Right lobe of liver (tissue), 6 donors: ENCODE results near the gene KASH5. TPM values are rescaled to one million over a fixed set of nuclear protein-coding genes. Genes with fewer than 3 reads are reported as not detected.
A peak's percentile ranks its signal among the peaks of the same experiment; 100 is the strongest.

Experiments
- ATAC-seq, 4 donors: fragments of 200-7000 bp; cut with Tn5 transposase; one replicate each; pipeline ENCODE4 v1.9.1; 2020; ENCODE audit warnings: mild to moderate bottlenecking in 4 of 4, moderate library complexity in 4 of 4
- DNase-seq, 3 donors: peaks; one replicate each; pipeline ENCODE4 v3.0.0-alpha.2; 2020
- H3K27ac ChIP-seq, 3 donors: fragments of 200-600 bp; one replicate each; pipeline ENCODE4 v1.8.0; 2022
- H3K27me3 ChIP-seq, 2 donors: fragments of 200-600 bp; one replicate each; pipeline ENCODE4 v1.8.0; 2022
- H3K36me3 ChIP-seq, 4 donors: fragments of 200-600 bp; sonication (generic) in 1 of 4; one replicate each; pipeline versions ENCODE4 v1.5.1 to v1.8.0; 2017 to 2022; ENCODE audit warnings: control low read depth in 1 of 4
- H3K4me1 ChIP-seq, 4 donors: fragments of 200-600 bp; sonication (generic) in 1 of 4; one replicate each; pipeline versions ENCODE4 v1.5.1 to v1.8.0; 2017 to 2022; ENCODE audit warnings: control low read depth in 1 of 4
- H3K4me3 ChIP-seq, 3 donors: fragments of 200-600 bp; one replicate each; pipeline ENCODE4 v1.8.0; 2022
- H3K9me3 ChIP-seq, 4 donors: fragments of 200-600 bp; sonication (generic) in 1 of 4; one replicate each; pipeline versions ENCODE4 v1.5.1 to v1.8.0; 2017 to 2022; ENCODE audit warnings: control low read depth in 1 of 4
- POLR2A ChIP-seq: fragments of 450-650 bp; IDR thresholded peaks from one replicate; pipeline ENCODE4 v1.6.1; 2017; ENCODE audit warnings: antibody characterized with exemption, mild to moderate bottlenecking
- WGBS: methylation state at CpG from one replicate; pipeline ENCODE4 v1.1.6; 2018; ENCODE audit warnings: low coverage, low lambda C conversion rate; ENCODE audit not compliant: insufficient coverage; ENCODE audit errors: missing lambda C conversion rate; 5-methylcytosine and 5-hydroxymethylcytosine counted together
- intact Hi-C, 2 donors: fragments of 100-400 bp; cut with DNase I; formaldehyde crosslinking; loops; one replicate each; pipeline versions ENCODE4 v1.11.2 to v1.14.1; 2022
- total RNA-seq, 6 experiments: library from RNA; depleted of rRNA in 2 of 6; stranded (reverse); fragments of >200 nt in 2 of 6; fragmentation: NEBNext Ultra II Directional in 3 of 6; extraction: Animal tissue kit (Norgen Biotek cat#: 25700) in 3 of 6; gene quantifications; one replicate each; pipeline versions ENCODE4 v1.1.0 to v1.2.4, GENCODE V29; 2016 to 2023
- TF ChIP-seq, protein P1 (sequence below), 4 donors: fragments of 200-600 bp in 3 of 4; fragments of 450-650 bp in 1 of 4; IDR thresholded peaks; one replicate each; pipeline versions ENCODE4 v1.5.1 to v1.8.0; 2016 to 2022; ENCODE audit warnings: antibody characterized with exemption in 4 of 4, mild to moderate bottlenecking in 2 of 4
- donor health status: DM: no; HTN: yes; CAD: no.
- donor health status: DM: no; HTN: no; CAD: no.
- donor health status: DM: no; HTN: no; CAD: no.
- donor health status: DM: no; HTN: yes; CAD: no.
- donor health status: DM: no; HTN: yes; CAD: no.

Gene KASH5
- total RNA-seq, 6 experiments from 2014 or later, result 0.32 TPM; not detected in 5

DNA sequence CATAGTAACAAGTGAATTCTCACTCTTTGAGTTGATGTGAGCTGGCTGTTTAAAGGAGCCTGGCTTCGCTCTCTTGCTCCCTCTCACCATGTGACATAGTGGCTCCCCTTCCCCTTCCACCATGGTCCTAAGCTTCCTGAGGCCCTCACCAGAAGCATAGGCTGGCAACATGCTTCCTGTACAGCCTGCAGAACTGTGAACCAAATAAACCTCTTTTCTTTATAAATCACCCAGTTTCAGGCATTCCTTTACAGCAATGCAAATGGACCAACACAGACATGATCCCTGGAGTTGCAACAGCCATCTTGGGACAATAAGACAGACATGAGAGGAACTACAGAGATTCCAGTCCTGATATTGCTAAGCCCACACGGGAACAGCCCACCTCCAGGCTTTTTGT is 38.5 kb upstream of the KASH5 start:
- no peak overlapping the region for H3K4me3 ChIP-seq
- ATAC-seq (no peak), DNase-seq (no peak)
- no peaks in the 10 kb centered on the region for H3K27me3 ChIP-seq
- H3K27ac ChIP-seq, result no peak overlapping the region
- H3K36me3 ChIP-seq, result peaks cover 0 to 7% (median 0%) of the 10 kb centered on the region in 4 donors
- 100% methylated on average over 1 of the region's 2 CpGs for WGBS
- H3K4me1 ChIP-seq, result no peaks in the 10 kb centered on the region
- H3K9me3 ChIP-seq, result no peaks in the 10 kb centered on the region
- TF ChIP-seq, protein P1, sequence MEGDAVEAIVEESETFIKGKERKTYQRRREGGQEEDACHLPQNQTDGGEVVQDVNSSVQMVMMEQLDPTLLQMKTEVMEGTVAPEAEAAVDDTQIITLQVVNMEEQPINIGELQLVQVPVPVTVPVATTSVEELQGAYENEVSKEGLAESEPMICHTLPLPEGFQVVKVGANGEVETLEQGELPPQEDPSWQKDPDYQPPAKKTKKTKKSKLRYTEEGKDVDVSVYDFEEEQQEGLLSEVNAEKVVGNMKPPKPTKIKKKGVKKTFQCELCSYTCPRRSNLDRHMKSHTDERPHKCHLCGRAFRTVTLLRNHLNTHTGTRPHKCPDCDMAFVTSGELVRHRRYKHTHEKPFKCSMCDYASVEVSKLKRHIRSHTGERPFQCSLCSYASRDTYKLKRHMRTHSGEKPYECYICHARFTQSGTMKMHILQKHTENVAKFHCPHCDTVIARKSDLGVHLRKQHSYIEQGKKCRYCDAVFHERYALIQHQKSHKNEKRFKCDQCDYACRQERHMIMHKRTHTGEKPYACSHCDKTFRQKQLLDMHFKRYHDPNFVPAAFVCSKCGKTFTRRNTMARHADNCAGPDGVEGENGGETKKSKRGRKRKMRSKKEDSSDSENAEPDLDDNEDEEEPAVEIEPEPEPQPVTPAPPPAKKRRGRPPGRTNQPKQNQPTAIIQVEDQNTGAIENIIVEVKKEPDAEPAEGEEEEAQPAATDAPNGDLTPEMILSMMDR (IDR thresholded peaks at IDR 0.05), result no peak
- TF ChIP-seq POLR2A, result no peak
- intact Hi-C loops, result no loop called here

DNA sequence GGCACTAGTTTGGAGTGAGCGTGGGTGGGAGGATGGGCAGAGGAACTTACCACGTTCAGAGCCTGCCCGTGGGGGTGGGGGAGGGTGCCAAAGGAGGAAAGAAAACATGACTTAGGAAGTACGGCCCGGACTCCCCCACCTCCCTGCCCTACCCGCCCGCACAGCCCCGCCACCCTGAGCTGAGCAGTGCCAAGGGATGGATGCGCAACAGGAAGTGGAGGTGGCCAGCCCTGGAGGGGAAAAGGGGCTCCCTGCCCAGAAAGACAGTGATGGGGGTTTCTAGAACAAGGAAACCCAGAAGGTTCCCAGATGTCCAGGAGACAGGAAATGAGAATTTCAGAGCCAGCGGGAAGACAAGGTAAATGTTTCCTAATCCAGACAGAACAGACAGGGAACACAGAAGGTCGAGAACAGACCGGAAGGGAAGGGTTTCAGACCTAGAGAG is 32.1 kb upstream of the KASH5 start:
- no peak overlapping the region for H3K4me3 ChIP-seq
- peak in 1 of 3 donors; percentile 65 for DNase-seq
- no peak overlapping the region for H3K27ac ChIP-seq

GRCh38 chr19:49356382-49356781 is 31.7 kb upstream of the KASH5 start:
- no peaks in the 10 kb centered on the region for H3K9me3 ChIP-seq
- H3K27me3 ChIP-seq, result no peaks in the 10 kb centered on the region
- ATAC-seq, result peak in 1 of 4 donors; percentile 5
- no peak for TF ChIP-seq POLR2A
- TF ChIP-seq, protein P1 (IDR thresholded peaks at IDR 0.05), result no peak
- no peak overlapping the region for H3K4me3 ChIP-seq
- intact Hi-C loops, result no loop called here
- DNase-seq, result no peak
- WGBS, result 59% methylated on average over 7 of the region's 7 CpGs
- H3K4me1 ChIP-seq, result no peaks in the 10 kb centered on the region
- no peaks in the 10 kb centered on the region for H3K36me3 ChIP-seq
- no peak overlapping the region for H3K27ac ChIP-seq

More for the DNA sequence above, 32.1 kb upstream of the KASH5 start:
- no peaks in the 10 kb centered on the region for H3K36me3 ChIP-seq
- intact Hi-C loops, result no loop called here
- H3K27me3 ChIP-seq, result no peaks in the 10 kb centered on the region
- H3K9me3 ChIP-seq, result no peaks in the 10 kb centered on the region
- peak; percentile 32 to 47 (median 42) for ATAC-seq
- TF ChIP-seq, protein P1 (IDR thresholded peaks at IDR 0.05), result no peak
- TF ChIP-seq POLR2A, result no peak
- WGBS, result 29% methylated on average over 3 of the region's 12 CpGs
- no peaks in the 10 kb centered on the region for H3K4me1 ChIP-seq

DNA sequence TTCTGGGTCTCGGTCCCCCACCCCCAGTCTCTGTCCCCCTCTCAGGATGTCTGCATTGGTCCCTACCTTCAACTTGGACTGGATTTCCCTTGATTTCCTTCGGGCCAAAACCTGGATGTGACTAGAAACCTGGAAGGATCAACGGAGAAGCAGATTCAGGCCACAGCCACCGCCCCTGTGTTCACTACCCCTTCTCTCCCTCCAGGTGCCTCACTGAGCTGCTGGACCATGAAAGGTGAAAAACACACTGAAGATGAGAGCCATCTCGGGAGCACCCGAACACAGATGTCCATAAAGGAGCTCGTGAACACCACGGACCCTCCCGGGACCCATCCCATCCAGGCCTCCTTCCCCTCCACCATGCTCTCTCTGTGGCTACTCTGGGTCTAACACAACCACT is 30.9 kb upstream of the KASH5 start:
- Histone ChIP-seq H3K9me3 (no peaks in the 10 kb centered on the region), H3K4me1 (no peaks in the 10 kb centered on the region), H3K36me3 (no peaks in the 10 kb centered on the region), H3K4me3 (no peak overlapping the region), H3K27ac (no peak overlapping the region), H3K27me3 (no peaks in the 10 kb centered on the region)
- TF ChIP-seq, protein P1 (IDR thresholded peaks at IDR 0.05), result no peak
- TF ChIP-seq POLR2A, result no peak
- DNase-seq (no peak), ATAC-seq (no peak)
- 83% methylated on average over 8 of the region's 9 CpGs for WGBS
- intact Hi-C loops, result no loop called here
